ENCODE measurements around the gene NEURL1.
"Not testable (repeated sequence)": the region's sequence is repeated elsewhere in the genome, so short reads cannot be mapped to it uniquely, and the experiment has no call there.

NEURL1 gene

GRCh38 chr10:103510046-103510685 lies 16.7 kb downstream of the NEURL1 start:
- TF ChIP-seq GATA1 (IDR thresholded peaks at IDR 0.05; ENCODE audit: low read depth, low read length) (no peak), POLR2A (IDR thresholded peaks at IDR 0.05; ENCODE audit: low read length) (no peak)
- no peak for DNase-seq

- TF ChIP-seq POLR2A (IDR thresholded peaks at IDR 0.05; ENCODE audit: low read length) = no peak
- TF ChIP-seq GATA1 (IDR thresholded peaks at IDR 0.05; ENCODE audit: low read depth, low read length) = no peak
- no peak for DNase-seq
Measured at GRCh38 chr10:103510791-103511752, 17.6 kb downstream of the NEURL1 start.

GRCh38 chr10:103512166-103512565 lies 18.7 kb downstream of the NEURL1 start:
- DNase-seq = no peak
- TF ChIP-seq GATA1 (IDR thresholded peaks at IDR 0.05; ENCODE audit: low read depth, low read length) (no peak), POLR2A (IDR thresholded peaks at IDR 0.05; ENCODE audit: low read length) (no peak)

- TF ChIP-seq GATA1 (IDR thresholded peaks at IDR 0.05; ENCODE audit: low read depth, low read length) = no peak
- no peak for TF ChIP-seq POLR2A (IDR thresholded peaks at IDR 0.05; ENCODE audit: low read length)
- no peak for DNase-seq
Measured at GRCh38 chr10:103512591-103513379, 19.3 kb downstream of the NEURL1 start.

- no peak for TF ChIP-seq POLR2A (IDR thresholded peaks at IDR 0.05; ENCODE audit: low read length)
- TF ChIP-seq GATA1 (IDR thresholded peaks at IDR 0.05; ENCODE audit: low read depth, low read length) = no peak
- DNase-seq = no peak
Measured at GRCh38 chr10:103513380-103514060, 20.0 kb downstream of the NEURL1 start.

GRCh38 chr10:103514244-103514643 lies 20.7 kb downstream of the NEURL1 start:
- no peak for DNase-seq
- TF ChIP-seq POLR2A (IDR thresholded peaks at IDR 0.05; ENCODE audit: low read length) (no peak), GATA1 (IDR thresholded peaks at IDR 0.05; ENCODE audit: low read depth, low read length) (no peak)

GRCh38 chr10:103517234-103518085 lies 24.0 kb downstream of the NEURL1 start:
- no peak for DNase-seq
- TF ChIP-seq POLR2A (IDR thresholded peaks at IDR 0.05; ENCODE audit: low read length) (no peak), GATA1 (IDR thresholded peaks at IDR 0.05; ENCODE audit: low read depth, low read length) (no peak)

- no peak for DNase-seq
- TF ChIP-seq POLR2A (IDR thresholded peaks at IDR 0.05; ENCODE audit: low read length) (no peak), GATA1 (IDR thresholded peaks at IDR 0.05; ENCODE audit: low read depth, low read length) (no peak)
Measured at GRCh38 chr10:103519798-103520197, 26.3 kb downstream of the NEURL1 start.

GRCh38 chr10:103522006-103522405 lies 28.5 kb downstream of the NEURL1 start:
- DNase-seq = not testable (repeated sequence)

- TF ChIP-seq GATA1 (IDR thresholded peaks at IDR 0.05; ENCODE audit: low read depth, low read length) = no peak
- TF ChIP-seq POLR2A (IDR thresholded peaks at IDR 0.05; ENCODE audit: low read length) = no peak
Measured at GRCh38 chr10:103523683-103524082, 30.2 kb downstream of the NEURL1 start.

GRCh38 chr10:103525901-103526300 lies 32.4 kb downstream of the NEURL1 start:
- peak in 1 of 2 experiments; percentile 30 for DNase-seq
- TF ChIP-seq POLR2A (IDR thresholded peaks at IDR 0.05; ENCODE audit: low read length) = no peak
- no peak for TF ChIP-seq GATA1 (IDR thresholded peaks at IDR 0.05; ENCODE audit: low read depth, low read length)

More at GRCh38 chr10:103523683-103524082, 30.2 kb downstream of the NEURL1 start:
- DNase-seq = no peak

GRCh38 chr10:103527476-103527875 lies 34.0 kb downstream of the NEURL1 start:
- DNase-seq = not testable (repeated sequence)

- TF ChIP-seq GATA1 (IDR thresholded peaks at IDR 0.05; ENCODE audit: low read depth, low read length) (no peak), POLR2A (IDR thresholded peaks at IDR 0.05; ENCODE audit: low read length) (no peak)
- DNase-seq = no peak
Measured at GRCh38 chr10:103528549-103528948, 35.0 kb downstream of the NEURL1 start.

Measured in erythroblast (primary cell).